ENCODE data around the gene NXF1. TPM values are rescaled to one million over a fixed set of nuclear protein-coding genes. Genes with fewer than 3 reads are reported as not detected.

NXF1 gene
- total RNA-seq, 2 donors from 2014 or later: 82.9 to 109 TPM

- ATAC-seq (ENCODE audit: insufficient number of reproducible peaks, low FRiP score, low read depth): no peak
- H3K9me3 ChIP-seq: no peaks in the 10 kb centered on the region
- no peak for DNase-seq (ENCODE audit: low spot score)
- no peaks in the 10 kb centered on the region for H3K27me3 ChIP-seq (replicated peaks; ENCODE audit: insufficient read depth)
- no peak for TF ChIP-seq CTCF (IDR thresholded peaks at IDR 0.05)
- peaks cover 19 to 26% of the 10 kb centered on the region in 2 donors for H3K4me1 ChIP-seq (ENCODE audit: control insufficient read depth in 1 of 2, low read depth in 2 of 2)
- no peak overlapping the region for H3K27ac ChIP-seq
- H3K4me3 ChIP-seq: no peak overlapping the region
- H3K36me3 ChIP-seq: peaks cover 24% of the 10 kb centered on the region
These were observed 46.7 kb upstream of the NXF1 start for GRCh38 chr11:62851807-62852522.

- no peak for TF ChIP-seq CTCF (IDR thresholded peaks at IDR 0.05)
- peaks cover 15 to 20% of the 10 kb centered on the region in 2 donors for H3K4me1 ChIP-seq (ENCODE audit: control insufficient read depth in 1 of 2, low read depth in 2 of 2)
- peaks cover 24% of the 10 kb centered on the region for H3K36me3 ChIP-seq
- DNase-seq (ENCODE audit: low spot score) (no peak), ATAC-seq (ENCODE audit: insufficient number of reproducible peaks, low FRiP score, low read depth) (no peak)
- H3K27ac ChIP-seq: no peak overlapping the region
- no peak overlapping the region for H3K4me3 ChIP-seq
- H3K27me3 ChIP-seq (replicated peaks; ENCODE audit: insufficient read depth): no peaks in the 10 kb centered on the region
- H3K9me3 ChIP-seq: no peaks in the 10 kb centered on the region
These were observed 45.9 kb upstream of the NXF1 start for GRCh38 chr11:62850911-62851806.

- no peaks in the 10 kb centered on the region for H3K9me3 ChIP-seq
- H3K27ac ChIP-seq: no peak overlapping the region
- peaks cover 11% of the 10 kb centered on the region for H3K36me3 ChIP-seq
- TF ChIP-seq CTCF (IDR thresholded peaks at IDR 0.05): no peak
- DNase-seq (ENCODE audit: low spot score) (no peak), ATAC-seq (ENCODE audit: insufficient number of reproducible peaks, low FRiP score, low read depth) (no peak)
- peaks cover 0 to 1% of the 10 kb centered on the region in 2 donors for H3K4me1 ChIP-seq (ENCODE audit: control insufficient read depth in 1 of 2, low read depth in 2 of 2)
- H3K4me3 ChIP-seq: no peak overlapping the region
- H3K27me3 ChIP-seq (replicated peaks; ENCODE audit: insufficient read depth): no peaks in the 10 kb centered on the region
These were observed 42.6 kb upstream of the NXF1 start for GRCh38 chr11:62847767-62848314.

GRCh38 chr11:62846177-62846576 is 40.9 kb upstream of the NXF1 start:
- ATAC-seq (ENCODE audit: insufficient number of reproducible peaks, low FRiP score, low read depth) (no peak), DNase-seq (ENCODE audit: low spot score) (no peak)
- TF ChIP-seq CTCF (IDR thresholded peaks at IDR 0.05): no peak
- Histone ChIP-seq H3K27ac (no peak overlapping the region), H3K9me3 (no peaks in the 10 kb centered on the region), H3K4me3 (no peak overlapping the region), H3K4me1 (ENCODE audit: control insufficient read depth in 1 of 2, low read depth in 2 of 2) (peaks cover 3 to 9% of the 10 kb centered on the region in 2 donors), H3K36me3 (no peaks in the 10 kb centered on the region), H3K27me3 (replicated peaks; ENCODE audit: insufficient read depth) (no peaks in the 10 kb centered on the region)

- no peak for ATAC-seq (ENCODE audit: insufficient number of reproducible peaks, low FRiP score, low read depth)
- no peak for TF ChIP-seq CTCF (IDR thresholded peaks at IDR 0.05)
These were observed 38.9 kb upstream of the NXF1 start for GRCh38 chr11:62844154-62844553.

More at GRCh38 chr11:62844154-62844553, 38.9 kb upstream of the NXF1 start:
- Histone ChIP-seq H3K27ac (no peak overlapping the region), H3K36me3 (no peaks in the 10 kb centered on the region), H3K27me3 (replicated peaks; ENCODE audit: insufficient read depth) (no peaks in the 10 kb centered on the region), H3K9me3 (no peaks in the 10 kb centered on the region), H3K4me3 (no peak overlapping the region), H3K4me1 (ENCODE audit: control insufficient read depth in 1 of 2, low read depth in 2 of 2) (peaks cover 3 to 9% of the 10 kb centered on the region in 2 donors)
- no peak for DNase-seq (ENCODE audit: low spot score)

Data from thoracic aorta (tissue), 2 donors.